GM18499 (cell line): ENCODE data around the gene RNF130.
"Not testable (repeated sequence)": the region's sequence is repeated elsewhere in the genome, so short reads cannot be mapped to it uniquely, and the experiment has no call there.

Experiments
- ATAC-seq: cut with Tn5 transposase; IDR thresholded peaks from one replicate; pipeline ENCODE4 v1.9.1; 2021; ENCODE audit warnings: moderate number of reproducible peaks; ENCODE audit not compliant: insufficient read depth, unreplicated experiment

RNF130 gene

GRCh38 chr5:179986328-179986727, 85.2 kb downstream of the RNF130 start:
- ATAC-seq = no peak

- ATAC-seq = no peak
Measured at GRCh38 chr5:179981636-179982035, 89.9 kb downstream of the RNF130 start.

- ATAC-seq = no peak
Measured at GRCh38 chr5:179980767-179981166, 90.8 kb downstream of the RNF130 start.

GRCh38 chr5:179978792-179979191, 92.8 kb downstream of the RNF130 start:
- no peak for ATAC-seq

GRCh38 chr5:179975713-179976134, 95.8 kb downstream of the RNF130 start:
- no peak for ATAC-seq

GRCh38 chr5:179974946-179975712, 96.4 kb downstream of the RNF130 start:
- no peak for ATAC-seq

- no peak for ATAC-seq
Measured at GRCh38 chr5:179974246-179974945, 97.2 kb downstream of the RNF130 start.

- no peak for ATAC-seq
Measured at GRCh38 chr5:179973391-179973790, 98.2 kb downstream of the RNF130 start.

- no peak for ATAC-seq
Measured at GRCh38 chr5:179969110-179969509, 102.4 kb downstream of the RNF130 start.

- ATAC-seq = no peak
Measured at GRCh38 chr5:179967489-179967888, 104.1 kb downstream of the RNF130 start.

- no peak for ATAC-seq
Measured at GRCh38 chr5:179964015-179964414, 107.5 kb downstream of the RNF130 start.

GRCh38 chr5:179963375-179963774, 108.2 kb downstream of the RNF130 start:
- ATAC-seq = no peak

GRCh38 chr5:179960204-179960831, 111.2 kb downstream of the RNF130 start:
- ATAC-seq = no peak

- no peak for ATAC-seq
Measured at GRCh38 chr5:179959641-179960040, 111.9 kb downstream of the RNF130 start.

- not testable (repeated sequence) for ATAC-seq
Measured at GRCh38 chr5:179959118-179959517, 112.4 kb downstream of the RNF130 start.

- ATAC-seq = no peak
Measured at GRCh38 chr5:179955630-179956029, 115.9 kb downstream of the RNF130 start.

- ATAC-seq = no peak
Measured at GRCh38 chr5:179955062-179955461, 116.5 kb downstream of the RNF130 start.

GRCh38 chr5:179954434-179954833, 117.1 kb downstream of the RNF130 start:
- ATAC-seq = no peak

- ATAC-seq = no peak
Measured at GRCh38 chr5:179953987-179954386, 117.6 kb downstream of the RNF130 start.

- no peak for ATAC-seq
Measured at GRCh38 chr5:179936976-179937681, 134.4 kb downstream of the RNF130 start.
